GM12878 (cell line): ENCODE data around the gene CLPTM1L. TPM values are rescaled to one million over a fixed set of nuclear protein-coding genes. Genes with fewer than 3 reads are reported as not detected.

ENCODE experiments used
- HDAC6 ChIP-seq: fragments of 200-600 bp; sonication (generic); IDR thresholded peaks from one replicate; pipeline ENCODE4 v1.8.0; 2017; ENCODE audit warnings: antibody characterized with exemption; ENCODE audit not compliant: unreplicated experiment
- NR2F1 ChIP-seq: fragments of 450-650 bp; conservative IDR thresholded peaks from 2 replicates; pipeline ENCODE4 v1.6.1; 2017; ENCODE audit warnings: mild to moderate bottlenecking
- WRNIP1 ChIP-seq: IDR thresholded peaks from 2 replicates; pipeline ENCODE4 v1.6.1; 2011; ENCODE audit warnings: low read depth, low read length, improper control_type of control experiment, borderline replicate concordance
- YY1 ChIP-seq: IDR thresholded peaks from 2 replicates; pipeline ENCODE4 v1.6.1; 2011; ENCODE audit warnings: low read depth, mild to moderate bottlenecking, low read length
- ZNF384 ChIP-seq: IDR thresholded peaks from 2 replicates; pipeline ENCODE4 v1.6.1; 2012; ENCODE audit warnings: low read depth, mild to moderate bottlenecking, low read length, improper control_type of control experiment, borderline replicate concordance
- microRNA-seq: library from miRNA; unstranded; fragments of <30 nt; microRNA quantifications from one replicate; pipeline ENCODE4, GENCODE V29; 2018
- polyA plus RNA-seq, 11 experiments: library from polyadenylated mRNA; depleted of rRNA in 4 of 11; unstranded in 6 of 11; stranded (reverse) in 5 of 11; fragments of >200 nt; fragmentation: Nextera tagmentation in 4 of 11; fragmentation: Illumina TruSeq in 1 of 11; extraction: Ambion mirVana in 4 of 11; extraction: Trizol in 1 of 11; gene quantifications; 1 replicate in 1 of 11; 2 replicates in 10 of 11; pipeline versions ENCODE4 v1.2.1 to v1.2.3, GENCODE V29; 2011 to 2016; ENCODE audit warnings: inconsistent platforms in 2 of 11, missing spikeins in 2 of 11, low read depth in 1 of 11
- small RNA-seq: library from RNA; depleted of rRNA; stranded (forward); fragments of <200 nt; gene quantifications from one replicate; pipeline ENCODE3, GENCODE V24; 2014
- total RNA-seq, 4 experiments: library from RNA; depleted of rRNA in 3 of 4; stranded (reverse); fragments of >200 nt in 3 of 4; fragmentation: Illumina TruSeq in 1 of 4; extraction: Trizol in 1 of 4; gene quantifications; 2 replicates each; pipeline versions ENCODE4 v1.2.1 to v1.2.3, GENCODE V29; 2013 to 2021
- TF ChIP-seq, protein P1 (sequence below): fragments of 450-650 bp; IDR thresholded peaks from 2 replicates; pipeline ENCODE4 v1.6.1; 2017; ENCODE audit warnings: mild to moderate bottlenecking
- TF ChIP-seq, protein P2 (sequence below): IDR thresholded peaks from 2 replicates; pipeline ENCODE4 v1.6.1; 2012; ENCODE audit warnings: low read depth, low read length, improper control_type of control experiment

The CLPTM1L gene
- total and polyA plus RNA-seq, 10 of the 15 experiments (the other 5 are each of a cell fraction or from before 2014, with no cell fraction given): 2.9 to 278 (median 135) TPM

DNA sequence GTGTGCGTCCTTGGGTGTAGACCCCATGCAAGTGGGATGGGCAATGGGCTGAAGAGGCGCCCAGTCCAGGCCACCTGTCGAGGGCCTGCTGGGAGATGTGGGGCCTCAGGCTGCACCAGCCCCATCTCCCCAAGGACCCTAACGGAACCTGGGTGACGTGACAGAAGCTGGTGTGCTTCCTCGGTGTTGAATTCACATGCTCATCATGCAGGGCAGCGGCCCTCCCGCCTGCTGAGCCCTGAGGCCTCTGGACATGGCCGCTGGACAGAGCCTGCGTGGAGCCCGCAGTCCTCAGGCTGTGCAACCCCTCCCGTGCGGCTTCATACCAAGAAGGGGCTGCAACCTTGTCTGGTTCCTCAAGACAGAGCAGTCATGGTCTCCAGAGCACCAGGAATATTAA is 76.8 kb downstream of the CLPTM1L start (continued):
- TF ChIP-seq HDAC6: no peak
- no peak for TF ChIP-seq YY1
- no peak for TF ChIP-seq NR2F1
- TF ChIP-seq, protein P1, sequence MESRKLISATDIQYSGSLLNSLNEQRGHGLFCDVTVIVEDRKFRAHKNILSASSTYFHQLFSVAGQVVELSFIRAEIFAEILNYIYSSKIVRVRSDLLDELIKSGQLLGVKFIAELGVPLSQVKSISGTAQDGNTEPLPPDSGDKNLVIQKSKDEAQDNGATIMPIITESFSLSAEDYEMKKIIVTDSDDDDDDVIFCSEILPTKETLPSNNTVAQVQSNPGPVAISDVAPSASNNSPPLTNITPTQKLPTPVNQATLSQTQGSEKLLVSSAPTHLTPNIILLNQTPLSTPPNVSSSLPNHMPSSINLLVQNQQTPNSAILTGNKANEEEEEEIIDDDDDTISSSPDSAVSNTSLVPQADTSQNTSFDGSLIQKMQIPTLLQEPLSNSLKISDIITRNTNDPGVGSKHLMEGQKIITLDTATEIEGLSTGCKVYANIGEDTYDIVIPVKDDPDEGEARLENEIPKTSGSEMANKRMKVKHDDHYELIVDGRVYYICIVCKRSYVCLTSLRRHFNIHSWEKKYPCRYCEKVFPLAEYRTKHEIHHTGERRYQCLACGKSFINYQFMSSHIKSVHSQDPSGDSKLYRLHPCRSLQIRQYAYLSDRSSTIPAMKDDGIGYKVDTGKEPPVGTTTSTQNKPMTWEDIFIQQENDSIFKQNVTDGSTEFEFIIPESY: no peak
- TF ChIP-seq ZNF384: no peak
- TF ChIP-seq, protein P2, sequence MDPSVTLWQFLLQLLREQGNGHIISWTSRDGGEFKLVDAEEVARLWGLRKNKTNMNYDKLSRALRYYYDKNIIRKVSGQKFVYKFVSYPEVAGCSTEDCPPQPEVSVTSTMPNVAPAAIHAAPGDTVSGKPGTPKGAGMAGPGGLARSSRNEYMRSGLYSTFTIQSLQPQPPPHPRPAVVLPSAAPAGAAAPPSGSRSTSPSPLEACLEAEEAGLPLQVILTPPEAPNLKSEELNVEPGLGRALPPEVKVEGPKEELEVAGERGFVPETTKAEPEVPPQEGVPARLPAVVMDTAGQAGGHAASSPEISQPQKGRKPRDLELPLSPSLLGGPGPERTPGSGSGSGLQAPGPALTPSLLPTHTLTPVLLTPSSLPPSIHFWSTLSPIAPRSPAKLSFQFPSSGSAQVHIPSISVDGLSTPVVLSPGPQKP: no peak
- TF ChIP-seq WRNIP1: no peak

Small RNA genes lying within 50 kb of the gene (microRNA-seq; reads per million reads assigned to microRNA genes)
- 1.9 reads per million, percentile 3 among the genes with 10 or more reads in this experiment for gene MIR4457

Small RNA genes lying within 50 kb of the gene (small RNA-seq; reads per million reads assigned to genes)
- 0.39 reads per million, percentile 3 among the genes with 10 or more reads in this experiment for gene MIR4457

Other genes starting within 250 kb of the CLPTM1L start
- 3.5 and 5.0 TPM in 2 replicates for gene SLC12A7, start 233.0 kb downstream of the CLPTM1L start, total RNA-seq (2014; rRNA removed)
- 2.1 and 3.0 TPM in 2 replicates for gene SLC12A7, start 233.0 kb downstream of the CLPTM1L start, total RNA-seq (2014; rRNA removed; fragmentation: Illumina TruSeq; extraction: Trizol)
- 10.0 and 11.5 TPM in 2 replicates for gene SLC12A7, start 233.0 kb downstream of the CLPTM1L start, total RNA-seq (2021)
- gene SLC12A7, start 233.0 kb downstream of the CLPTM1L start, polyA plus RNA-seq (2011; rRNA removed): 1.5 and 2.8 TPM in 2 replicates
- gene SLC12A7, start 233.0 kb downstream of the CLPTM1L start, polyA plus RNA-seq (2014; fragmentation: Illumina TruSeq; extraction: Trizol): 0.78 and 2.9 TPM in 2 replicates
- under 1 TPM; 0.10 to 0.29 TPM for gene SLC12A7, start 233.0 kb downstream of the CLPTM1L start, polyA plus RNA-seq (2014; fragmentation: Nextera tagmentation; extraction: Ambion mirVana)
- gene SLC12A7, start 233.0 kb downstream of the CLPTM1L start, polyA plus RNA-seq (2014; rRNA removed): 5.0 and 7.4 TPM in 2 replicates
- 1 to 10 TPM; 2.3 to 3.2 TPM for gene SLC12A7, start 233.0 kb downstream of the CLPTM1L start, polyA plus RNA-seq (2016; fragmentation: Nextera tagmentation; extraction: Ambion mirVana)
- gene SLC6A19, start 143.5 kb downstream of the CLPTM1L start, total RNA-seq (2014; rRNA removed): not detected in 2 replicates
- not detected in 2 replicates for gene SLC6A19, start 143.5 kb downstream of the CLPTM1L start, total RNA-seq (2014; rRNA removed; fragmentation: Illumina TruSeq; extraction: Trizol)
- gene SLC6A19, start 143.5 kb downstream of the CLPTM1L start, total RNA-seq (2021): 0.03 TPM in 1 of 2 replicates, not detected in the other
- not detected in 2 replicates for gene SLC6A19, start 143.5 kb downstream of the CLPTM1L start, polyA plus RNA-seq (2011; rRNA removed)
- gene SLC6A19, start 143.5 kb downstream of the CLPTM1L start, polyA plus RNA-seq (2014; fragmentation: Illumina TruSeq; extraction: Trizol): 0.01 TPM in 1 of 2 replicates, not detected in the other
- gene SLC6A19, start 143.5 kb downstream of the CLPTM1L start, polyA plus RNA-seq (2014; fragmentation: Nextera tagmentation; extraction: Ambion mirVana): not detected
- gene SLC6A19, start 143.5 kb downstream of the CLPTM1L start, polyA plus RNA-seq (2014; rRNA removed): not detected in 2 replicates
- not detected for gene SLC6A19, start 143.5 kb downstream of the CLPTM1L start, polyA plus RNA-seq (2016; fragmentation: Nextera tagmentation; extraction: Ambion mirVana)
- not detected in 2 replicates for gene SLC6A18, start 119.7 kb downstream of the CLPTM1L start, total RNA-seq (2014; rRNA removed)
- gene SLC6A18, start 119.7 kb downstream of the CLPTM1L start, total RNA-seq (2014; rRNA removed; fragmentation: Illumina TruSeq; extraction: Trizol): not detected in 2 replicates
- gene SLC6A18, start 119.7 kb downstream of the CLPTM1L start, total RNA-seq (2021): not detected in 2 replicates
- gene SLC6A18, start 119.7 kb downstream of the CLPTM1L start, polyA plus RNA-seq (2011; rRNA removed): not detected in 2 replicates
- gene SLC6A18, start 119.7 kb downstream of the CLPTM1L start, polyA plus RNA-seq (2014; fragmentation: Illumina TruSeq; extraction: Trizol): not detected in 2 replicates
- gene SLC6A18, start 119.7 kb downstream of the CLPTM1L start, polyA plus RNA-seq (2014; fragmentation: Nextera tagmentation; extraction: Ambion mirVana): not detected
- gene SLC6A18, start 119.7 kb downstream of the CLPTM1L start, polyA plus RNA-seq (2014; rRNA removed): not detected in 2 replicates
- not detected for gene SLC6A18, start 119.7 kb downstream of the CLPTM1L start, polyA plus RNA-seq (2016; fragmentation: Nextera tagmentation; extraction: Ambion mirVana)
- 8.6 and 9.0 TPM in 2 replicates for gene TERT, start 50.0 kb downstream of the CLPTM1L start, total RNA-seq (2014; rRNA removed)
- 3.4 and 3.5 TPM in 2 replicates for gene TERT, start 50.0 kb downstream of the CLPTM1L start, total RNA-seq (2014; rRNA removed; fragmentation: Illumina TruSeq; extraction: Trizol)
- gene TERT, start 50.0 kb downstream of the CLPTM1L start, total RNA-seq (2021): 14.8 and 21.5 TPM in 2 replicates
- 2.4 and 3.8 TPM in 2 replicates for gene TERT, start 50.0 kb downstream of the CLPTM1L start, polyA plus RNA-seq (2011; rRNA removed)
- gene TERT, start 50.0 kb downstream of the CLPTM1L start, polyA plus RNA-seq (2014; fragmentation: Illumina TruSeq; extraction: Trizol): 0.57 and 2.4 TPM in 2 replicates
- under 1 TPM; 0.08 to 0.55 TPM for gene TERT, start 50.0 kb downstream of the CLPTM1L start, polyA plus RNA-seq (2014; fragmentation: Nextera tagmentation; extraction: Ambion mirVana)
- gene TERT, start 50.0 kb downstream of the CLPTM1L start, polyA plus RNA-seq (2014; rRNA removed): 17.4 and 17.8 TPM in 2 replicates
- 1 to 10 TPM; 6.1 to 6.5 TPM for gene TERT, start 50.0 kb downstream of the CLPTM1L start, polyA plus RNA-seq (2016; fragmentation: Nextera tagmentation; extraction: Ambion mirVana)
- gene SLC6A3, start 100.3 kb upstream of the CLPTM1L start, total RNA-seq (2014; rRNA removed): not detected in 2 replicates
- not detected in 2 replicates for gene SLC6A3, start 100.3 kb upstream of the CLPTM1L start, total RNA-seq (2014; rRNA removed; fragmentation: Illumina TruSeq; extraction: Trizol)
- not detected in 2 replicates for gene SLC6A3, start 100.3 kb upstream of the CLPTM1L start, total RNA-seq (2021)
- gene SLC6A3, start 100.3 kb upstream of the CLPTM1L start, polyA plus RNA-seq (2011; rRNA removed): 0.01 TPM in 1 of 2 replicates, not detected in the other
- gene SLC6A3, start 100.3 kb upstream of the CLPTM1L start, polyA plus RNA-seq (2014; fragmentation: Illumina TruSeq; extraction: Trizol): not detected in 2 replicates
- gene SLC6A3, start 100.3 kb upstream of the CLPTM1L start, polyA plus RNA-seq (2014; fragmentation: Nextera tagmentation; extraction: Ambion mirVana): not detected
- not detected in 2 replicates for gene SLC6A3, start 100.3 kb upstream of the CLPTM1L start, polyA plus RNA-seq (2014; rRNA removed)
- not detected for gene SLC6A3, start 100.3 kb upstream of the CLPTM1L start, polyA plus RNA-seq (2016; fragmentation: Nextera tagmentation; extraction: Ambion mirVana)
- gene LPCAT1, start 178.9 kb upstream of the CLPTM1L start, total RNA-seq (2014; rRNA removed): 67.6 and 74.7 TPM in 2 replicates
- 58.9 and 59.4 TPM in 2 replicates for gene LPCAT1, start 178.9 kb upstream of the CLPTM1L start, total RNA-seq (2014; rRNA removed; fragmentation: Illumina TruSeq; extraction: Trizol)
- gene LPCAT1, start 178.9 kb upstream of the CLPTM1L start, total RNA-seq (2021): 109 TPM in 2 replicates
- 63.6 and 70.6 TPM in 2 replicates for gene LPCAT1, start 178.9 kb upstream of the CLPTM1L start, polyA plus RNA-seq (2011; rRNA removed)
- 84.5 and 93.5 TPM in 2 replicates for gene LPCAT1, start 178.9 kb upstream of the CLPTM1L start, polyA plus RNA-seq (2014; fragmentation: Illumina TruSeq; extraction: Trizol)
- gene LPCAT1, start 178.9 kb upstream of the CLPTM1L start, polyA plus RNA-seq (2014; fragmentation: Nextera tagmentation; extraction: Ambion mirVana): 1 to 10 TPM; 2.3 to 7.0 TPM
- gene LPCAT1, start 178.9 kb upstream of the CLPTM1L start, polyA plus RNA-seq (2014; rRNA removed): 94.1 and 94.8 TPM in 2 replicates
- 10 to 100 TPM; 60.2 to 82.4 TPM for gene LPCAT1, start 178.9 kb upstream of the CLPTM1L start, polyA plus RNA-seq (2016; fragmentation: Nextera tagmentation; extraction: Ambion mirVana)